Esophagus (tissue), 2 donors: Measurements from ENCODE around the gene RTRAF. TPM values are rescaled to one million over a fixed set of nuclear protein-coding genes. Genes with fewer than 3 reads are reported as not detected.

Experiments
- H3K27ac ChIP-seq, 2 donors: one replicate each; pipeline ENCODE4 v1.5.1; 2013; ENCODE audit warnings: low read depth in 2 of 2, mild to moderate bottlenecking in 2 of 2, inconsistent platforms in 1 of 2, low read length in 1 of 2, moderate library complexity in 1 of 2
- H3K27me3 ChIP-seq, 2 donors: one replicate each; pipeline ENCODE4 v1.6.1; 2013; ENCODE audit warnings: low read length in 2 of 2, control low read depth in 1 of 2, mild to moderate bottlenecking in 1 of 2; ENCODE audit not compliant: insufficient read depth in 2 of 2, control insufficient read depth in 1 of 2
- H3K36me3 ChIP-seq, 2 donors: one replicate each; pipeline ENCODE4 v1.6.1; 2013; ENCODE audit warnings: low read length in 1 of 2; ENCODE audit not compliant: control insufficient read depth in 2 of 2, insufficient read depth in 2 of 2
- H3K4me1 ChIP-seq, 2 donors: one replicate each; pipeline ENCODE4 v1.6.1; 2013; ENCODE audit warnings: low read length in 1 of 2; ENCODE audit not compliant: control insufficient read depth in 2 of 2, insufficient read depth in 2 of 2
- H3K4me3 ChIP-seq, 2 donors: one replicate each; pipeline ENCODE4 v1.5.1; 2013; ENCODE audit warnings: low read length in 2 of 2, mild to moderate bottlenecking in 2 of 2, low read depth in 1 of 2, moderate library complexity in 1 of 2
- H3K9me3 ChIP-seq, 2 donors: one replicate each; pipeline ENCODE4 v1.6.1; 2013; ENCODE audit warnings: mild to moderate bottlenecking in 2 of 2, low read depth in 1 of 2, low read length in 1 of 2, moderate library complexity in 1 of 2; ENCODE audit not compliant: control insufficient read depth in 2 of 2, insufficient read depth in 1 of 2
- WGBS, 2 donors: extraction: QIAGEN DNeasy Blood & Tissue Kit; methylation state at CpG; one replicate each; pipeline ENCODE4 v1.1.7; 2013; 5-methylcytosine and 5-hydroxymethylcytosine counted together
- polyA plus RNA-seq, 2 donors: library from polyadenylated mRNA; stranded (reverse); fragments of 200-250 nt; gene quantifications; one replicate each; pipeline ENCODE4 v1.2.3, GENCODE V29; 2013
- donor health status: healthy with polysubstance abuse.
- donor health status: Bipolar disorder and iron deficiency.

RTRAF gene
- polyA plus RNA-seq, 2 donors = 83.5 to 108 TPM

DNA sequence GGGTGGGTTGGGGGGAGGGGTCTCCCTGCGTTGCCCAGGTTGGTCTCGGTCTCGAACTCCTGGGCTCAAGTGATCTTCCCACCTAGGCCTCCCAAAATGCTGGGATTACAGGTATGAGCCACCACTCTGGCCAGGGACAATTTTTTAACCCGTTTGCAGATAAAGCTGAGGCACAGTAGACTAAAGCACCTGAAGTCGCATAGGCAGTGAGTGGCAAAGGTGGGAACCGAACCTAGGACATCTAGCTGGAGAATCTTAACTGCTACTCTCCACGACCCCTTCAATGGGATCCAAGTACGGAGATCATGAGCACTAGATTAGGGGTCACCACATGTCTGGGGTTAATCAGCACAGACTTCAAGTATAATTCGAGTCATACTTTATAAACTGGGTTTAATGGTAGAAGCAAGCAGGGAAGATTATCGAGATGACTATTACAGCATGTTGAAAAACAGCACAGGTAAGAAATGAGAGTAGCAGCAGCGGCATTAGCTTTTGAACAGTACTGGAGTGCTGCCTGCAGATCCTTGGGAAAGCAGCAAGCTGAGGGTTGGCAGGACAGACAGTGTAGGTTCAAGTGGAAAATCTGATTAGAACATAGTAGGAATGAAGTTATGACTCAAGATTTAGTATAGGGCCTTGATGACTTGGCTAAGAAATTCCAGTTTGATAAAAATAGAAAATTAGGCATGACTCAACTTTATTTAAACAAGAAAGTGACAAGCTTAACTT, 55.6 kb downstream of the RTRAF start:
- WGBS, 2 donors = 82 to 84% methylated on average over 11 of the region's 11 CpGs
- Histone ChIP-seq H3K27me3 (no peaks in the 10 kb centered on the region), H3K4me1 (peaks cover 3 to 4% of the 10 kb centered on the region in 2 donors), H3K4me3 (no peak overlapping the region), H3K36me3 (no peaks in the 10 kb centered on the region), H3K9me3 (no peaks in the 10 kb centered on the region), H3K27ac (peak overlapping the region; percentile 47 to 68)

DNA sequence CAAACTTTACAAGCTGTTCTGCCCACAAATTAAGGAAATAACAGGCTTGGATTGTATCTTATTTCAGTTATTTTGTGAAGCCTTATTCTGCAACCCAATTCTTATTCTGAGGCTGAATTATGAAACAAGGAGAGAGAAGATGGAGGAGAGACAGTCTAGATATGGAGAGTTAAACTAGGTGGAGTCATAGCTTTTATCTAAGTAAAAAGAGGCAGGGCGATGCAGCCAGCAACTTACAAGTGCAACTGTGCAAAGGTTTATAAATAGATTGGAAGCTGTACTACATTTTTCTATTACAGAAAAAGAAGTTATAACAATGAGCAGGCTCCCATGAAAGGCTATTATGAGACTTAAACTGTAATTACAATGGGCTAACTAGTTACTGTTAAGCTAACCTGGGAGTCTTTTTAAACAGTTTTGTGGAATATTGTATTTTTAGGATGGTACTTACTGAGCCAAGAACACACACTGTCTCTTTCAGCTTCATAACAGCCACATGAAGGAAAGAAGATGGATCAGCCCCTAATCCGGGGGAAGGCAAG, 57.1 kb downstream of the RTRAF start:
- no peak overlapping the region for H3K4me3 ChIP-seq
- no peaks in the 10 kb centered on the region for H3K9me3 ChIP-seq
- WGBS, 2 donors = 48 to 53% methylated on average over 2 of the region's 2 CpGs
- H3K27ac ChIP-seq = no peak overlapping the region
- H3K36me3 ChIP-seq = no peaks in the 10 kb centered on the region
- no peaks in the 10 kb centered on the region for H3K27me3 ChIP-seq
- H3K4me1 ChIP-seq = peaks cover 3 to 4% of the 10 kb centered on the region in 2 donors

DNA sequence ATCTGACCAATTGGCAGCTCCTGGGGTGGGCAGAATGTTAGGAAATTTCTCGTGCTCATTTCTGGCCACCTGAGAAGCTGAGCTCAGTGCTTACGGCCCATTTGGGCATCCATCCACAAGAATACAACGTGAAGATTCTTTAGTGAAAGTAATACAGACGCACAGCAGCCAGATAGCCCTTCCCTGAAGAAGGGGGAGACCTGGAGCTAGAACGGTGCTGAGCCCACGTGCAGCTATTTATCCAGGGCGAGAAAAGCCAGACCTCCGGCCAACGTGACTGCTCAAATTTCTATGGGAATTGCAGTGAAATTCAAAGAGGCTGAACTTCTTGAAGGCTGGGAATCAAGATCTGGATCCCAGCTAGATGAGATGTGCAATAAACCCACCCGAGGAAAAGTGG, 58.8 kb downstream of the RTRAF start:
- H3K9me3 ChIP-seq = no peaks in the 10 kb centered on the region
- WGBS, 2 donors = 86 to 92% methylated on average over 10 of the region's 10 CpGs
- peaks cover 2 to 3% of the 10 kb centered on the region in 2 donors for H3K4me1 ChIP-seq
- H3K27me3 ChIP-seq = no peaks in the 10 kb centered on the region
- H3K36me3 ChIP-seq = no peaks in the 10 kb centered on the region
- H3K27ac ChIP-seq = no peak overlapping the region
- no peak overlapping the region for H3K4me3 ChIP-seq

DNA sequence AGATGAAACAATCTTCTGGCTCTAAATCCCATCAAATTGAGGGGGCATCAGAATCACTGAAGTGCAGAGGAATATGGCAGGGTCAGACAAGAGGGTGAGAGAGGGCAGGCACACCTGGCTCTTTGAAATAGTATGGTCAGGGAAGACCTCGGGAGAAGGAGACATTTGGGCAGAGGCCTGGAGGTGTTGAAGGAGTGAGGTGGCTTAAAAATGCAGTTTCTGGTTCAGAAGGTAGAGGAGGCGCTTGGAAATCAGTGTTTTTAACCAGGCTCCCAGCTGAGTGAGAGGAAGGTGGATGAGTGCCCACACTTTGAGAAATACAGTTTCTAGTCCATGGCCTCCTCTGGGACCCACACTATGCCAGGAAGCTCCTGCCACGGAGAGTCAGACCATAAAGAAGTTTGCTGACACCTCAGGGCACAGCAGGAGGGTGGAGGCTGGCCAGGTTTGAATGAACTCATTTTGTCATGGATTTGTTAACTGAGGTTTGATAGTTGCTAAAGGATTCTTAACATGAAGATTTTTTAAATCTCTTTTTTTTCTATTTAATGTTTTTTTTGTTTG, 59.4 kb downstream of the RTRAF start:
- no peaks in the 10 kb centered on the region for H3K27me3 ChIP-seq

DNA sequence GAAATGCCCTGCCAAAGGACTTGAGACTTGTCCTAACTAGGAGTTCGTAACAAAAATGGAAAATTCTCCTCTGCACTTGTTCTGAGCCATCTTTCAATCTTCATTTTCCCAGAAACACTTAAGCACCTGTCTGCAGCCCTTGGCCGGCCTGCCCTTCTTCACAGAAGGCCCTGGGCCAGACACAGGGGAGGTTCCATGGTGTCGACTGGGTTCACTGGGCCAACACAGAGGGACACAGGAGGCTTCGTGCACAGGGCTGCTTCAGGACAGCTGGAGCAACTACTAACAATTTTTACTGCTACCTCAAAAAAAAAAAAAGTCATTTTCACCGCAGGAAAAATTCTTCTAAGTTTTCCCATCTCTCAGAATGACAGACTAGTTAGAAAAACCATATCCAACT, 59.9 kb downstream of the RTRAF start:
- no peak overlapping the region for H3K27ac ChIP-seq
- H3K9me3 ChIP-seq = no peaks in the 10 kb centered on the region
- 77 to 81% methylated on average over 5 of the region's 5 CpGs for WGBS, 2 donors
- H3K36me3 ChIP-seq = no peaks in the 10 kb centered on the region
- peaks cover 2 to 3% of the 10 kb centered on the region in 2 donors for H3K4me1 ChIP-seq
- no peaks in the 10 kb centered on the region for H3K27me3 ChIP-seq
- H3K4me3 ChIP-seq = no peak overlapping the region

More for the DNA sequence above, 59.4 kb downstream of the RTRAF start:
- H3K4me1 ChIP-seq = peaks cover 2 to 3% of the 10 kb centered on the region in 2 donors
- H3K4me3 ChIP-seq = no peak overlapping the region
- WGBS, 2 donors = 54 to 72% methylated on average over 3 of the region's 3 CpGs
- no peaks in the 10 kb centered on the region for H3K9me3 ChIP-seq
- H3K36me3 ChIP-seq = no peaks in the 10 kb centered on the region
- no peak overlapping the region for H3K27ac ChIP-seq

DNA sequence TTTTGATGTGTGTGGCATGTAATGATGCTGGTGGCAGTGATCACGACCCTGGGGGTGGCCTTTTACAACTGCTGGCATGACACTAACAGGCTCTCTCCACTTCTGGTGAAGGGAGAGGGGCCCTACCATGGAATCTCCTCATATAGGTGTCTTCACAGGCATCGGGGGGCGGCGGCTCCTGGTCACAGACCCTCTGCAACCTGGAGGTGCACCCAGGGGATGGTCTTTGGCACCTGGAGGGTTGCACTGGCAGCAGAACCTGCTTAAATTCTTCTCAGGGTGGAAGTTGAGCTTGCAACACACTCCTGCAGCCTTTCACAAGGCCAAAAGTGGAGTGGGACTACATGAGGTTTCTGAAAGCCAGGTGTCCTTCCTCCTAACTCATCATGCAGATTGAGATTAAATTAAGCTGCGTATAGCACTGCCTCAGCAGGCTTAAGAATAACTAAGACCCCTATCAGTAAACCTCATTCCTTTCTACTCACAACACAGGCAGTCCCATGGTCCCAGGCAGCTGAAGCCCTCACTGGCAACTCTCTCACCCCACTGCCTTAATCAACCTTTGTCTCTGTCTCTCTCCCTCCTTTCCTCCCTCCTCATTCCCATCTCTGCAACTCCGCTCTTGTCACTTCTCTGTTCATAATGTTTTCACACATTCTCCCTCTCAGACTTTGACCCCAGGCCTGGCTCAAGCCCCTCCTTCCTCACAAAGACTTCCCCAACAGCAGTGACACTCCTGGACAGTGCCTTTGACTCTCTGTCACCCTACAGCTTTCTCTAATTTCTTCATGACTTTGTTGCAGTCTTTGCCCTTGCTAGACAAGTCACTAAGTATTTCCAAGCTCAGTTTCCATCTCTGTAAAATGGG, 60.6 kb downstream of the RTRAF start:
- Histone ChIP-seq H3K27ac (peak overlapping the region in 1 of 2 donors; percentile 25), H3K27me3 (no peaks in the 10 kb centered on the region), H3K4me3 (no peak overlapping the region), H3K36me3 (no peaks in the 10 kb centered on the region), H3K9me3 (no peaks in the 10 kb centered on the region), H3K4me1 (peaks cover 2 to 3% of the 10 kb centered on the region in 2 donors)
- 75 to 76% methylated on average over 6 of the region's 6 CpGs for WGBS, 2 donors

DNA sequence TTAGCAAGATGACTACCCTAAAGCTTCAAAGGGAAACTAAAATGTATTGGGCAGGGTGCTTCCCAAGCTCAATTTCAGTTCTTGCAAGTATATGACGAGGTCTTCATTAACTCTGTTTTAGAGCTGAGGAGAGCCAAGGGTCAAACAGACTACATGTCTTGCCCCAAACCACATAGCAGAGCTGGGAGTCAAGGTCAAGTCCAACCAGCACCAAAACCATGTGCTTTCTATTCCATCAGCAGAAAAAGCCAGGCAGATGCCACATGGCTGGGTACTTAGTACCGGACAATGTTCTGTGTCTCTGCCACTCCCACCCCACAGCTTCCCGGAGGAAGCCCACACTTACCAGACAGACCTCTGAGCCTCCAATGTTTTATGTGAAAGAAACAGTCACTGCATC, 61.9 kb downstream of the RTRAF start:
- H3K36me3 ChIP-seq = no peaks in the 10 kb centered on the region
- H3K9me3 ChIP-seq = no peaks in the 10 kb centered on the region
- H3K4me1 ChIP-seq = peaks cover 2 to 3% of the 10 kb centered on the region in 2 donors
- 69 to 76% methylated on average over 3 of the region's 3 CpGs for WGBS, 2 donors
- H3K27ac ChIP-seq = peak overlapping the region; percentile 0 to 1
- H3K27me3 ChIP-seq = no peaks in the 10 kb centered on the region
- H3K4me3 ChIP-seq = no peak overlapping the region

DNA sequence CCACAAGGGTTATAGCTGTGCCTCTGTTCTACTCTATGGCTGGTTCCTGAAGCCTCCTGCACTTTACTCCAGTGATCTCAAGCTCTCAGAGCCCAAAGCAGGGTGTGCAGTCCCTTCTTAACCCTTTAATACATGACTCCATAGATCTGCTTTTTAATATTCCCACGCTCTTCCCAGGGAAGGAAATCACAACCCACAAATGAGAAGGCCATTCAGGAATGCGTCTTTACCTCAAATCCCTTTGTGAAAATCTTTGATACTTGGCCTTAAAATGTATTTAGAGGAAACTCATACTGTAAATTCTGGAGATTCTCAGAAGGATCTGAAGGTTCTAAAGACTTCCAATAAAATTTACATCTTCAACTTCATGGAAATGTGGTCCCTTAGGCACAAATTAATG, 62.5 kb downstream of the RTRAF start:
- H3K4me1 ChIP-seq = peaks cover 2 to 3% of the 10 kb centered on the region in 2 donors
- 44 to 57% methylated on average over 2 of the region's 2 CpGs for WGBS, 2 donors

DNA sequence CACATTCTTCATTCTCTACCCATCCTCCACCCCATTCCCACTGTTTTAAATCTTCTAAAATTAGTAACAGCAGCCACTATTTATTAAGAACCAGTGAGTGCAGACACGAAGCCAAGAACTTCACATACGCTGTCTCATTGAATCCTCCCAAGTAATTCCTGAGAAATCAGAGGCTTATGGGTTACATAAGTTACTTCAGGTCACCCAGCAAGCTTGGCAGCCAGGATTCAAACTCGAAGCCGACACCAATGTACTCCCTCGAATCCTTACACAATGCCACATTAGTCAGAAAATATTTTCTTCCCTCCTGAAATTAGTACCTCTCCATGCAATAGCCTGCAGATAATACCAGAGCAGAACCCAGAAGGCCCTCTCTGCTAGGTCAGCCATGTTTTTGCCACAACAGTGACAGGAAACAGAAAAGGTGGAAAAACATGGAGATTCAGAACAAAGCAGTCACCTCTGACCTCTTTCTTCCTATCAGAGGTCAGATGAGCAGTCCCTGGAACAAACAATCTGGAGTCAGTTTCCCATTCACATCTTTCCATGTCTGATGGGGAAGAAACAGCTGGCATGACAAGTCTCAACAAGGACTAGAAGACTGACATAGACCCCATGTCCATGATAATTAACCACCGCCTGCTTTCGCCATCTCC, 63.1 kb downstream of the RTRAF start:
- 47 to 56% methylated on average over 7 of the region's 7 CpGs for WGBS, 2 donors
- Histone ChIP-seq H3K4me3 (no peak overlapping the region), H3K4me1 (peaks cover 0 to 2% of the 10 kb centered on the region in 2 donors), H3K9me3 (no peaks in the 10 kb centered on the region), H3K36me3 (no peaks in the 10 kb centered on the region), H3K27ac (peak overlapping the region; percentile 44 to 57), H3K27me3 (no peaks in the 10 kb centered on the region)

More for the DNA sequence above, 62.5 kb downstream of the RTRAF start:
- no peaks in the 10 kb centered on the region for H3K9me3 ChIP-seq
- H3K27ac ChIP-seq = peak overlapping the region; percentile 4 to 34
- H3K36me3 ChIP-seq = no peaks in the 10 kb centered on the region
- H3K27me3 ChIP-seq = no peaks in the 10 kb centered on the region
- no peak overlapping the region for H3K4me3 ChIP-seq
